Measurements from ENCODE around the gene RUFY1.
"Not testable (repeated sequence)": the region's sequence is repeated elsewhere in the genome, so short reads cannot be mapped to it uniquely, and the experiment has no call there.

Gene RUFY1

GRCh38 chr5:179623003-179623905, 72.9 kb downstream of the RUFY1 start, which contains the start of gene HNRNPH1:
HNRNPH1 (minus strand) TSS chr5:179623671; CDS start chr5:179623133, 538 bp downstream.
- peak; percentile 99 for DNase-seq

DNA sequence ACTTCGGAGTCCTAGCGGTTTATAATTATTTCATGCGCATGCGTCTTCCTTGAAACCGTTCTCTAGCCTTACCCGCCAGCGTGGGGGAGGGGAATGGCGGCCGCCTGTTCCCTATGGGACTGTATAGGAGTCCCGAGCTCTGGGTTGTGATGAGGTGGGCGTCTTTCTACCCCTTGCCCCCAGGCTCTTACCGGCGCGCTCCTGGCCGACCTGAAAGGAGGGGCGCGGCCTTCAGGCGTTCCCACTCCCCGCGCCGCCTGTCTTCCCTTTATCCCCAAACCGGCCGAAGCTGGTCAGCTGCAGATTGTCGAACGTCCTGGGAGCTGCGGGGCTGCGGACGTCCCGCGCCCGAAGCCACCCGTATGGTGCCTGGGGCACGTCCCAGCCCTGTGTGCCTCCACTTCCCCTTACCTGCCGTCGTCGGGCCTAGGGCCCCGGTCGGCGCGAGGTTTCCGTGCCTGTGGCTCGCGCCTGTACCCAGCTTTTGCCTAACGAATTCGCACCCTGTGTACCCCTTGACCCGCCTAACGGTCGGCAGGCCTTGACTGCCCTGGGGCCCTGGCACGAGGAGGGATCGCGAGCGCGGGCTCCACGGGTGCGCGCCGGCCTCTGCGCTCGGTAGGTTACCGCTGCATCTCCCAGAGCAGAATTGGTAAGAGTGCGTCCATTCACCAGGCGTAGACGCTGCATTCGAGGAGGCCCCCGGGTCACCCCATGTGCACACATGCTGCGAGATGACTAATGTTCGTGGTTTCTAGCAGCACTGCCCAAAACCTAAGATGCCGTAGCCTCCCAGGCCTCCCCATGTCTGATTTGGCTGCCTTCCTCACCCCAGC, 73.8 kb downstream of the RUFY1 start:
- DNase-seq = peak; percentile 37

DNA sequence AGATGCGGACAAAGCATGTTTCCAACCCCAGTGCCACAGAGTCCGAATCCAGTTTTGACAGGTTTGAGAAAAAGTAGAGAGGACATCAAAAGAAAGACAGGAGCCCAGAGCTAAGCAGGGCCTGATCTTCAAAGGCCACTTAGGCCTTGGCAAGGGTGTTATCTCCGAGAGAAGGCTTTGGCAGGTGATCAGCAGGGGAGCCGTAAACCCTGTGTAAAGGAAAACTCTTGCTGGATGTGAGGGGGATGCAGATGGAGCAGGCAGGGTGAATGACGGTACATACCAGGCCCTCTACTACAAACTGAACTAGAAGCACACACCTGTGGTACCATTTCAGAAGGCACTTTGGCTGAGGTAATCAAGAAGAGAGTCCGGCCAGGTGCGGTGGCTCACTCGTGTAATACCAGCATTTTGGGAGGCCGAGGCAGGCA, 74.5 kb downstream of the RUFY1 start:
- DNase-seq = no peak

DNA sequence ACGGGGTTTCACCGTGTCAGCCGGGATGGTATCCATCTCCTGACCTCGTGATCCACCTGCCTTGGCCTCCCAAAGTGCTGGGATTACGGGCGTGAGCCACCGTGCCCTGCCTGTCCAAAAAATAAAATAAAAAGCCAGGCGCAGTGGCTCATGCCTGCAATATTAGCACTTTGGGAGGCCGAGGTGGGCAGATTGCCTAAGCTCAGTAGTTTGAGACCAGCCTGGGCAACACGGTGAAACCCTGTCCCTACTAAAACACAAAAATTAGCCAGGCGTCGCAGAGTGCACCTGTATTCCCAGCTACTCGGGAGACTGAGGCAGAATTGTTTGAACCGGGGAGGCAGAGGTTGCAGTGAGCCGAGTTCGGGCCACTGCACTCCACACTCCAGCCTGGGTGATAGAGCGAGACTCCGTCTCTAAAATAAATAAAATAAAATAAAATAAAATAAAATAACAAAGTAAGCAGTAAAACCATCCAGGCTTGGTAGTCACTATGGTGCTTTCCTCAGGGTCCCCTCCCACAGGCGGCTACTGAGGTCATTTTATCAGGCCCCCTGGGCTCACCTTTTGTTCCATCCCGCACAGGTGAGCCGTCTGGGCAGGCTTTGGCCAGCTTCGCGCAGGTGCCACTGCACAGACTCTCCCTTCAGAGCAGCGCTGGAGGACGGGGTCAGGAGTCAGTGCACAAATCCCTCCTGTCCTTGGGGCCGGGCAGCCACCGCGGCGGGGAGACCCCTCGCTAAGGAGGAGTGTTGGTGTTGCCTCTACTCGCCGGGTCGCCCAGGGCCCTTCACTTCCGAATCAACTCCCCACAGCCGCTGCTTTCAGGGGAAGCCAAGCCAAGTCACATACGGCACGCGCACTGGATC, 83.4 kb downstream of the RUFY1 start:
- DNase-seq = not testable (repeated sequence)

DNA sequence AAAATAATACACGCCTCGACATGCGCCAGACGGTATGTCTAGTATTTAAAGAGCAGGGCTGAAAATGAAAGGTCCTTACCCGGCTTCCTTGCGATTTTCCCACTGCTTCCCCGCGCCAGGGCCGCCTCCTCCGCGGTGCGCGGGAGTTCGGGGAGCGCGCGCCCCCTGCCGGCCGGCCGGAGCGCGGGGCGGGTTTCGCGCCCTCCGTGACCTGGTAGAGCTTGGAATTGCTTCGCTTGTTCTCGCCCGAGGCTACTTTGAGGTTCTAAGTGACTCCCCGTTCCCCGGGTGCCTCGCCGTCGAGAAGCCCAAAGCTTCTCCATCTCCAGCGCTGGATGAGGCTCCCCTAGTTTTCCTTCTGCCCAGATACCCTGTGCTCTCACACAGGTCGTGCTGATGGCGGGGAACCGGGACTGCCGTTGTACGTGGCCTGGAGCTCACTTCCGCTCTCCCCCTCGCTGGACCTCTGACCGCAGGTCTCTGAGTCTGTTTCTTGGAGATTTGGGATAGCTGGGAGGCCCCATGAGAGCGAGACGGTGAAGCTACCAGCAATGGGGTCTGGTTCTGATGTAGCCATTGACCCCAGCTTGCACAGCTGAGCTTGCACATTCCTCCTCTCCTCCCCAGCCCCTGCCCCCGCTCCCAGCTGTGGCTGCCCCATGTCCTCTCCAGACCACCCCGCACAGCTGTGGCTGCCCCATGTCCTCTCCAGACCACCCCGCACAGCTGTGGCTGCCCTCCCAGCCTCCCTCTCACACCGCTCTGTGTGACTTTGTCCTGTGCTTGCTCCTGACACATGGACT, 84.2 kb downstream of the RUFY1 start:
- DNase-seq = not testable (repeated sequence)

DNA sequence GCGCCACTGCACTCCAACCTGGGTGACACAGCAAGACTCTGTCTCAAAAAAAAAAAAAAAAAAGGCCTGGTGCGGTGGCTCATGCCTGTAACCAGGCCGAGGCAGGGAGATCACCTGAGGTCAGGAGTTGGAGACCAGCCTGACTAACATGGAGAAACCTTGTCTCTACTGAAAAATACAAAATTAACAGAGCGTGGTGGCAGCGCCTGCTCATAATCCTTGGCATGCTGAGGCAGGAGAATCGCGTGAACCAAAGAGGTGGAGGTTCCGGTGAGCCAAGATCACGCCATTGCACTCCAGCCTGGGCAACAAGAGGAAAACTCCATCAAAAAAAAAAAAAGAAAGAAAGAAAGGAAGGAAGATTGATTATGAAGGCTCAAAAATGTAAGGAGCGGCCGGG, 88.9 kb downstream of the RUFY1 start:
- not testable (repeated sequence) for DNase-seq

DNA sequence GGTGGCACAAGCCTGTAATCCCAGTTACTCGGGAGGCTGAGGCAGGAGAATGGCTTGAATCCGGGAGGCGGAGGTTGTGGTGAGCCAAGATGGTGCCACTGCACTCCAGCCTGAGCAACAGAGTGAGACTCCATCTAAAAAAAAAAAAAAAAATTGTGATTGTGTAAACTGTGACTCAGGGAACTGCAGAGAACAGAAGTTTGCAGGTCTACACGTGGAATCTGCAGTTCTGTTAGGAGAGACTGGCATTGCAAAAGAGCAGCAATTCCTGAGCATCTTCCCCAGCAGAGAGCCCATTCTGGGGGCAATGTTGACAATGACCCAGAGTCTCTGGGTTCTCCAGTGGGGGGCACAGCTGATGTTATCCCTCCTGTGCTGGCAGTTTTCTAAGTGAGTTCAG, 91.4 kb downstream of the RUFY1 start:
- not testable (repeated sequence) for DNase-seq

GRCh38 chr5:179642626-179643025, 92.3 kb downstream of the RUFY1 start:
- DNase-seq = not testable (repeated sequence)

DNA sequence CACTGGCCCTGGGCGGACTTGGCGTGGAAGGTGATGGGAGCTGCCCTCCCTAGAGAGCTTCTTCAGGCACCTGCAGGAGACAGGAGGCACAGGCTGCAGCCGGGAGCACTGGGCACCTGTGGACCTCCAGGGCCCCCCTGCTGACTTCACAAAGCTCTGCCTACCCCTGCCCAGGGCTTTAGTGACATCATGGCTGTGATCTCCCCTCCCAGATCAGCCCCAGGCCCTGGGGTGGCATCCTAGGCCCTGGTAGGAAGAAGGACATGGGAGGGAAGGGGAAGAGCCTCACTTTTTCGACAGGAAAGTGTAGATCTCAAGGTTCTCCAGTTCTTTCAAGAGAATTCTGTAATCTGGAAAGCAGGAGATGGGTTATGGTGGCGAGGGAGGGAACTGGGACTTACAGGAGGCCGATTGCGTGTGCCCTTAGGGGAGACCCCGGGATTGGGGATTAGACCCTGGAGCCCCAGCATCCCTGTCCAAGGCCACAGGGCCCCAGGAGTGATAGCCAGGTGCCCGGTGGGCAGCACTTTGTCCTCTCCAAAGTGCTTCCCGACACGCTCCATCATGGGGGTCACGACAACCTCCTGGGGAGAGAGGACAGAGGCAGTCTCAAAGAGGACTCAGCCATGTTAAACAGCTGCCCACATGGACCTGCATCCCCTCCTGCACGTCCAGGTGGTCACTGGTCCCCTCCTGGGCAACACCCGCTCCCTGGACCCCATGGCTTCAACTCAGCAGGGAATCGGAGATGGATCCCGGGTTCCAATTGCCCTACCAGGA, 93.0 kb downstream of the RUFY1 start:
- DNase-seq = not testable (repeated sequence)

DNA sequence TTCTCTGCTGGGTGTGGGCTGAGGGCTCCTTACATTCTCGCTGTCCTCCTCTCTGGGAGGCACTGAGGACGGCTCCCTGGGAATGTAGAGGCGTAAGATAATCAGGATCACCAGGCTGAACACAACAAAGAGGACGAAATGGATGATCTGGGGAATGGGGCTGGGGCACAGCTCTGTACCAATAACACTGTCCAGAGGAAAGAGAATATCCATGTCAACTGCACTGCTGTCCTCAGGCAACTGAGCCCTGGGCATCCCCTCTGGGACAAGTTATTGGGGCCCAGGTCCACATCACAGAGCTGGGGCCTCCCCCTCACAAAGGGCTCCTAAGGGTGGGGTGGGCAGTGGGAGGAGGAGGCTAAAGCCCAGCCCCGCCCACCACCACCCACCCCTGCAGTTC, 94.4 kb downstream of the RUFY1 start:
- DNase-seq = not testable (repeated sequence)

GRCh38 chr5:179648410-179648809, 98.1 kb downstream of the RUFY1 start:
- no peak for DNase-seq

DNA sequence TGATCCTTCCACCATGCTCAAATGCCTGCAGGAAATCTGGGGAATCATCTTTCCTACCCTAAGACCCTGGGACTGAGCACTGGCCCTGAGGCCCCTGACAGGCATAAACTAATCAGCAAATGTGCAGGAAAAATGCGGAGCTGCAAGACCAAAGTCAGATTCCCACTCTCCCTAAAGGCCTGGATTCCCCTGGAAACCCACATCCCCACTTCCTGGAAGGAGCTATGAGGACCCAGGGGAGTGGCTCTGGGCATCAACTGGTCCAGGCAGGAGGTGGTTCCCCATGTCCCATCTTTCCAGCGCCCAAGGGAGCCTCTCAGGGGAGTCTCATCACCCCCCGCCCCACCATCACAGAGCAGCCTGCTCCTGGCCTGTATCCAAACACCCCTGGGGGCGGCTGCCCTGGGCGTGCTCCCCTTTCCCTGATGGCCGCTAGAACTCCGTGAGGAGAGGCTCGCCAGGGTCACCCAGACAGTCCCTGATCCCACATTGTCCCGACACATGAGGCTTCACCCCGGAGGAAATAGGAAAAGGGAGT, 98.9 kb downstream of the RUFY1 start:
- DNase-seq = not testable (repeated sequence)

GRCh38 chr5:179650245-179650644, 99.9 kb downstream of the RUFY1 start:
- DNase-seq = not testable (repeated sequence)

DNA sequence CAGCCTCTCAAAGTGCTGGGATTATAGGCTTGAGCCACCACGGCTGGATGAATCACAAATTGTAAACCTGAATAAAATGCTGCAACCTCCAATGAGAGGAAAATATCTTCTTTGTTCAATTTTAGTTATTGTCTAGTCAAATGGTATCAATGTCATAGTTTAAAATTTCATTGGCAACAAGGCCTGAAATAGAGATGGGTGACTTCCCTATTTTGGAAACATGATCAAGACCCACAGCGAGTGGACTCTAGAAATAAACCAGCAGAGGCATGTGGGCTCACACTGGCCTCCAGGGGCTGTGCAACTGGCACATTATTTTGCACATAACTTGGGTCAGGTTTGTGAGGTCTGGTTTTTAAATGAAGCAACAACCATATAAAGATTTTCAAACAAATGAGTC, 102.8 kb downstream of the RUFY1 start:
- not testable (repeated sequence) for DNase-seq

- peak; percentile 23 for DNase-seq
Observed at GRCh38 chr5:179657302-179658178, 107.2 kb downstream of the RUFY1 start.

DNA sequence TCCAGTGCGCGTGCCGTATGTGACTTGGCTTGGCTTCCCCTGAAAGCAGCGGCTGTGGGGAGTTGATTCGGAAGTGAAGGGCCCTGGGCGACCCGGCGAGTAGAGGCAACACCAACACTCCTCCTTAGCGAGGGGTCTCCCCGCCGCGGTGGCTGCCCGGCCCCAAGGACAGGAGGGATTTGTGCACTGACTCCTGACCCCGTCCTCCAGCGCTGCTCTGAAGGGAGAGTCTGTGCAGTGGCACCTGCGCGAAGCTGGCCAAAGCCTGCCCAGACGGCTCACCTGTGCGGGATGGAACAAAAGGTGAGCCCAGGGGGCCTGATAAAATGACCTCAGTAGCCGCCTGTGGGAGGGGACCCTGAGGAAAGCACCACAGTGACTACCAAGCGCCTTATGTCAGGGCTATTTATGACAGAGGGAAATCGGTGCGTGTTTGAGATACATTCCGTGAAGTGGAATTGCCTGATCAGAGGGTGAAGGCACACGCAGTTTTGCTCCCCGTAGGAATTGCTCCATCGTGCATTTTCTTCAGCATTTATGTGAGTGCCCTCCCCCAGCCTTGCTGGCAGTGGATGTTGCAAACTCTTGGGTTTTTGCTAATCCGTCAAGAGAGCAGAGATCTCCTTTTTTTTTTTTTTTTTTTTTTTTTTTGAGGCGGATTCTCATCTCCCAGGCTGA, 108.0 kb downstream of the RUFY1 start:
- not testable (repeated sequence) for DNase-seq
